Body of pancreas (tissue), 4 donors: ENCODE data around the gene NDUFC1.

Experiments used
- POLR2A ChIP-seq, 3 donors: fragments of 450-650 bp; IDR thresholded peaks; one replicate each; pipeline ENCODE4 v1.6.1; 2016; ENCODE audit warnings: antibody characterized with exemption in 3 of 3, mild to moderate bottlenecking in 2 of 3
- TF ChIP-seq, protein P1 (sequence below), 7 experiments: fragments of 450-650 bp in 4 of 7; fragments of 200-600 bp in 3 of 7; sonication (generic) in 3 of 7; IDR thresholded peaks; one replicate each; pipeline ENCODE4 v1.5.1; 2016 to 2019; ENCODE audit warnings: antibody characterized with exemption in 7 of 7

GRCh38 chr4:139286186-139286698 lies 16.0 kb downstream of the NDUFC1 start:
- TF ChIP-seq, protein P1, sequence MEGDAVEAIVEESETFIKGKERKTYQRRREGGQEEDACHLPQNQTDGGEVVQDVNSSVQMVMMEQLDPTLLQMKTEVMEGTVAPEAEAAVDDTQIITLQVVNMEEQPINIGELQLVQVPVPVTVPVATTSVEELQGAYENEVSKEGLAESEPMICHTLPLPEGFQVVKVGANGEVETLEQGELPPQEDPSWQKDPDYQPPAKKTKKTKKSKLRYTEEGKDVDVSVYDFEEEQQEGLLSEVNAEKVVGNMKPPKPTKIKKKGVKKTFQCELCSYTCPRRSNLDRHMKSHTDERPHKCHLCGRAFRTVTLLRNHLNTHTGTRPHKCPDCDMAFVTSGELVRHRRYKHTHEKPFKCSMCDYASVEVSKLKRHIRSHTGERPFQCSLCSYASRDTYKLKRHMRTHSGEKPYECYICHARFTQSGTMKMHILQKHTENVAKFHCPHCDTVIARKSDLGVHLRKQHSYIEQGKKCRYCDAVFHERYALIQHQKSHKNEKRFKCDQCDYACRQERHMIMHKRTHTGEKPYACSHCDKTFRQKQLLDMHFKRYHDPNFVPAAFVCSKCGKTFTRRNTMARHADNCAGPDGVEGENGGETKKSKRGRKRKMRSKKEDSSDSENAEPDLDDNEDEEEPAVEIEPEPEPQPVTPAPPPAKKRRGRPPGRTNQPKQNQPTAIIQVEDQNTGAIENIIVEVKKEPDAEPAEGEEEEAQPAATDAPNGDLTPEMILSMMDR (IDR thresholded peaks at IDR 0.05): no peak
- no peak for TF ChIP-seq POLR2A (IDR thresholded peaks at IDR 0.05)
